GM12878 (cell line): ENCODE measurements around the gene AIRE. TPM values are rescaled to one million over a fixed set of nuclear protein-coding genes. Genes with fewer than 3 reads are reported as not detected.

Source experiments
- ATAC-seq: fragments of 200-7000 bp; cut with Tn5 transposase; 3 replicates; pipeline ENCODE4 v1.9.1; 2020; ENCODE audit warnings: mild to moderate bottlenecking, moderate library complexity
- BruUV-seq: library from RNA; stranded (reverse); fragments of 400-500 nt; replicated peaks from 2 replicates; lab custom pipeline; 2021; lab: Mats Ljungman, UMichigan
- CTCF ChIA-PET: fragments of 300-600 bp; sonication (Branson Sonifier 250); formaldehyde crosslinking; extraction: SDS; loops from one replicate; lab custom pipeline; 2021; ENCODE audit warnings: inconsistent platforms; lab: Yijun Ruan, JAX
- POLR2A ChIA-PET: fragments of 350-600 bp; formaldehyde crosslinking; extraction: SDS; loops from one replicate; lab custom pipeline; 2021; ENCODE audit warnings: inconsistent platforms; lab: Charles Lee
- RAD21 ChIA-PET: fragments of 300-600 bp; sonication (Branson Sonifier 250); formaldehyde crosslinking; loops from one replicate; lab custom pipeline; 2023; ENCODE audit warnings: antibody characterized with exemption; ENCODE audit not compliant: unreplicated experiment; lab: Charles Lee
- SMC1A ChIA-PET: fragments of 300-600 bp; sonication (Branson Sonifier 250); formaldehyde crosslinking; loops from one replicate; lab custom pipeline; 2023; ENCODE audit not compliant: unreplicated experiment, uncharacterized antibody; lab: Charles Lee
- DNase-seq: peaks from one replicate; pipeline ENCODE4 v3.0.0-alpha.2; 2011; ENCODE audit warnings: low read depth, low spot score
- FAIRE-seq: peaks from 3 replicates; lab custom pipeline; 2011; peaks lifted over from hg19 to GRCh38; lab: Jason Lieb, UNC
- H2AFZ ChIP-seq: 2 replicates; pipeline ENCODE4 v1.6.0; 2011; ENCODE audit warnings: low read depth, low read length, control low read depth; ENCODE audit not compliant: control insufficient read depth
- H3K27ac ChIP-seq: 2 replicates; pipeline ENCODE4 v1.5.1; 2011; ENCODE audit warnings: control low read depth; ENCODE audit not compliant: control insufficient read depth, insufficient read depth
- H3K27me3 ChIP-seq, 2 experiments: replicated peaks in 1 of 2; 2 replicates each; pipeline versions ENCODE4 v1.6.0 to v1.6.1; 2011; ENCODE audit warnings: low read length in 1 of 2; ENCODE audit not compliant: control insufficient read depth in 2 of 2, insufficient read depth in 2 of 2
- H3K36me3 ChIP-seq, 2 experiments: 2 replicates each; pipeline ENCODE4 v1.5.1; 2011; ENCODE audit warnings: low read length in 1 of 2; ENCODE audit not compliant: control insufficient read depth in 2 of 2, insufficient read depth in 2 of 2
- H3K4me1 ChIP-seq: 2 replicates; pipeline ENCODE4 v1.6.1; 2011; ENCODE audit warnings: mild to moderate bottlenecking, low read length, moderate library complexity, mixed read lengths; ENCODE audit not compliant: control insufficient read depth, insufficient read depth
- H3K4me2 ChIP-seq: 2 replicates; pipeline ENCODE4 v1.6.0; 2011; ENCODE audit warnings: control low read depth; ENCODE audit not compliant: control insufficient read depth, insufficient read depth
- H3K4me3 ChIP-seq: fragments of 200-600 bp; sonication (generic); 2 replicates; pipeline ENCODE4 v1.5.1; 2016
- H3K79me2 ChIP-seq: 2 replicates; pipeline ENCODE4 v1.6.0; 2011; ENCODE audit warnings: low read length; ENCODE audit not compliant: control insufficient read depth, insufficient read depth
- H3K9ac ChIP-seq: 2 replicates; pipeline ENCODE4 v1.8.0; 2011; ENCODE audit warnings: low read length, control low read depth, mixed read lengths; ENCODE audit not compliant: control insufficient read depth, insufficient read depth
- H3K9me3 ChIP-seq: replicated peaks from 3 replicates; pipeline ENCODE4 v1.5.1; 2011; ENCODE audit warnings: mild to moderate bottlenecking, low read length; ENCODE audit not compliant: control insufficient read depth, insufficient read depth
- H4K20me1 ChIP-seq: 2 replicates; pipeline ENCODE4 v1.6.0; 2011; ENCODE audit not compliant: control insufficient read depth, insufficient read depth
- CBX5 ChIP-seq: sonication (generic); IDR thresholded peaks from 2 replicates; pipeline ENCODE4 v1.6.1; 2016; ENCODE audit warnings: low read depth, moderate library complexity, mild to moderate bottlenecking, inconsistent platforms
- POLR2AphosphoS2 ChIP-seq: IDR thresholded peaks from 2 replicates; pipeline ENCODE4 v1.6.1; 2011; ENCODE audit warnings: low read depth, mild to moderate bottlenecking, low read length, improper control_type of control experiment, moderate library complexity
- RELA ChIP-seq: fragments of 450-650 bp; IDR thresholded peaks from 2 replicates; pipeline ENCODE4 v1.8.0; 2014; ENCODE audit warnings: borderline replicate concordance; ENCODE audit not compliant: partially characterized antibody
- RELB ChIP-seq: fragments of 450-650 bp; IDR thresholded peaks from 2 replicates; pipeline ENCODE4 v1.6.1; 2017; ENCODE audit warnings: low read depth, mild to moderate bottlenecking, moderate library complexity
- SKIL ChIP-seq: fragments of 450-650 bp; IDR thresholded peaks from 2 replicates; pipeline ENCODE4 v1.6.1; 2017; ENCODE audit warnings: mild to moderate bottlenecking, low read depth, inconsistent platforms; ENCODE audit not compliant: poor library complexity, severe bottlenecking
- WGBS: methylation state at CpG from one replicate; pipeline ENCODE4 v1.1.6; 2016; ENCODE audit warnings: low lambda C conversion rate; ENCODE audit not compliant: insufficient replicate concordance, insufficient coverage; ENCODE audit errors: missing lambda C conversion rate; 5-methylcytosine and 5-hydroxymethylcytosine counted together
- in situ Hi-C: fragments of 300-500 bp; cut with MboI; formaldehyde crosslinking; loops from 9 replicates; pipeline ENCODE4 v1.14.3; 2018; ENCODE audit warnings: mixed read lengths
- intact Hi-C: fragments of 100-400 bp; cut with micrococcal nuclease; formaldehyde crosslinking; loops from one replicate; pipeline ENCODE4 v1.14.2; 2022; ENCODE audit not compliant: unreplicated experiment
- polyA plus RNA-seq, 11 experiments: library from polyadenylated mRNA; depleted of rRNA in 4 of 11; unstranded in 6 of 11; stranded (reverse) in 5 of 11; fragments of >200 nt; fragmentation: Nextera tagmentation in 4 of 11; fragmentation: Illumina TruSeq in 1 of 11; extraction: Ambion mirVana in 4 of 11; extraction: Trizol in 1 of 11; gene quantifications; 1 replicate in 1 of 11; 2 replicates in 10 of 11; pipeline versions ENCODE4 v1.2.1 to v1.2.3, GENCODE V29; 2011 to 2016; ENCODE audit warnings: inconsistent platforms in 2 of 11, missing spikeins in 2 of 11, low read depth in 1 of 11
- total RNA-seq, 4 experiments: library from RNA; depleted of rRNA in 3 of 4; stranded (reverse); fragments of >200 nt in 3 of 4; fragmentation: Illumina TruSeq in 1 of 4; extraction: Trizol in 1 of 4; gene quantifications; 2 replicates each; pipeline versions ENCODE4 v1.2.1 to v1.2.3, GENCODE V29; 2013 to 2021

AIRE gene
- total and polyA plus RNA-seq, 10 of the 15 experiments (the other 5 are each of a cell fraction or from before 2014, with no cell fraction given) = 0.05 to 0.10 TPM; not detected in 8

- Histone ChIP-seq H3K4me3 (no peak overlapping the region), H3K36me3 (peaks cover 0 to 6% of the 10 kb centered on the region in 2 experiments; a peak in 2 of 4 replicates)
- 71% methylated on average over 12 of the region's 12 CpGs for WGBS
- TF ChIP-seq RELB (no peak), POLR2AphosphoS2 (no peak), RELA (no peak), CBX5 (no peak), SKIL (no peak)
- TF ChIP-seq, all 136 proteins: peak for 0
- no peak overlapping the region for H3K27ac ChIP-seq
- peaks cover 13% of the 10 kb centered on the region for H3K4me1 ChIP-seq
- intact Hi-C loops = no loop called here
- H3K9ac ChIP-seq = no peak overlapping the region
- in situ Hi-C loops = no loop called here
- H3K27me3 ChIP-seq = no peaks in the 10 kb centered on the region
- ChIA-PET RAD21 (interaction anchor here (0.7 to 2.0 kb wide), 3 partner anchors 7 to 490 kb away, joined by 3 to 9 read pairs (median 4); no protein-coding TSS in a partner anchor), POLR2A (interaction anchor here (0.9 kb wide), 1 partner anchor 36 kb away, joined by 3 read pairs; the partner anchor contains the start of gene CFAP410), CTCF (interaction anchor here (0.8 to 1.7 kb wide), 9 partner anchors 12 to 490 kb away, joined by 3 to 9 read pairs (median 4); no protein-coding TSS in a partner anchor), SMC1A (interaction anchor here (1.1 to 1.3 kb wide), 3 partner anchors 9 to 35 kb away, joined by 3 read pairs; no protein-coding TSS in a partner anchor)
- DNase-seq = no peak
- no peak overlapping the region for H3K4me2 ChIP-seq
- no TSS peak for BruUV-seq
- no peaks in the 10 kb centered on the region; the same call in 1 of the 2 replicates for H4K20me1 ChIP-seq
- no peaks in the 10 kb centered on the region for H3K9me3 ChIP-seq
- FAIRE-seq = peak; percentile 52
- peaks cover 61% of the 10 kb centered on the region for H3K79me2 ChIP-seq
- ATAC-seq = no peak
- H2AFZ ChIP-seq = no peak overlapping the region
These were observed 17.9 kb downstream of the AIRE start for GRCh38 chr21:44303490-44303981.
